ENCODE data around the gene SLC44A2. TPM values are rescaled to one million over a fixed set of nuclear protein-coding genes. Genes with fewer than 3 reads are reported as not detected.

Gene SLC44A2
- total and polyA plus RNA-seq, 2 of the 13 experiments (the other 11 are each of a cell fraction or from before 2014, with no cell fraction given) = 2.4 to 5.6 TPM

- TF ChIP-seq, protein P1, sequence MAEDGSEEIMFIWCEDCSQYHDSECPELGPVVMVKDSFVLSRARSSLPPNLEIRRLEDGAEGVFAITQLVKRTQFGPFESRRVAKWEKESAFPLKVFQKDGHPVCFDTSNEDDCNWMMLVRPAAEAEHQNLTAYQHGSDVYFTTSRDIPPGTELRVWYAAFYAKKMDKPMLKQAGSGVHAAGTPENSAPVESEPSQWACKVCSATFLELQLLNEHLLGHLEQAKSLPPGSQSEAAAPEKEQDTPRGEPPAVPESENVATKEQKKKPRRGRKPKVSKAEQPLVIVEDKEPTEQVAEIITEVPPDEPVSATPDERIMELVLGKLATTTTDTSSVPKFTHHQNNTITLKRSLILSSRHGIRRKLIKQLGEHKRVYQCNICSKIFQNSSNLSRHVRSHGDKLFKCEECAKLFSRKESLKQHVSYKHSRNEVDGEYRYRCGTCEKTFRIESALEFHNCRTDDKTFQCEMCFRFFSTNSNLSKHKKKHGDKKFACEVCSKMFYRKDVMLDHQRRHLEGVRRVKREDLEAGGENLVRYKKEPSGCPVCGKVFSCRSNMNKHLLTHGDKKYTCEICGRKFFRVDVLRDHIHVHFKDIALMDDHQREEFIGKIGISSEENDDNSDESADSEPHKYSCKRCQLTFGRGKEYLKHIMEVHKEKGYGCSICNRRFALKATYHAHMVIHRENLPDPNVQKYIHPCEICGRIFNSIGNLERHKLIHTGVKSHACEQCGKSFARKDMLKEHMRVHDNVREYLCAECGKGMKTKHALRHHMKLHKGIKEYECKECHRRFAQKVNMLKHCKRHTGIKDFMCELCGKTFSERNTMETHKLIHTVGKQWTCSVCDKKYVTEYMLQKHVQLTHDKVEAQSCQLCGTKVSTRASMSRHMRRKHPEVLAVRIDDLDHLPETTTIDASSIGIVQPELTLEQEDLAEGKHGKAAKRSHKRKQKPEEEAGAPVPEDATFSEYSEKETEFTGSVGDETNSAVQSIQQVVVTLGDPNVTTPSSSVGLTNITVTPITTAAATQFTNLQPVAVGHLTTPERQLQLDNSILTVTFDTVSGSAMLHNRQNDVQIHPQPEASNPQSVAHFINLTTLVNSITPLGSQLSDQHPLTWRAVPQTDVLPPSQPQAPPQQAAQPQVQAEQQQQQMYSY (CRISPR knock-in tag; IDR thresholded peaks at IDR 0.05) = no peak
- TF ChIP-seq HNRNPL (IDR thresholded peaks at IDR 0.05; ENCODE audit: low read depth, low read length) (0 out of 2 replicates have a peak, but pooled peaks have one; percentile 44), ZNF564 (CRISPR knock-in tag; IDR thresholded peaks at IDR 0.05) (0 out of 2 replicates have a peak, but pooled peaks have one; percentile 10), ZNF501 (CRISPR knock-in tag; IDR thresholded peaks at IDR 0.05) (0 out of 2 replicates have a peak, but pooled peaks have one; percentile 10), TGIF2 (CRISPR knock-in tag; IDR thresholded peaks at IDR 0.05) (peak; percentile 3; the same call in 1 of the 2 replicates), NRL (CRISPR knock-in tag; IDR thresholded peaks at IDR 0.05; ENCODE audit: borderline replicate concordance) (peak; percentile 59), ZNF33B (CRISPR knock-in tag; IDR thresholded peaks at IDR 0.05) (0 out of 2 replicates have a peak, but pooled peaks have one; percentile 15), ZNF503 (CRISPR knock-in tag; IDR thresholded peaks at IDR 0.05) (0 out of 2 replicates have a peak, but pooled peaks have one; percentile 9), ZNF883 (CRISPR knock-in tag; IDR thresholded peaks at IDR 0.05; ENCODE audit: not compliant biosample characterization) (peak; percentile 58), TBP (CRISPR knock-in tag; IDR thresholded peaks at IDR 0.05) (no peak), CTCF (CRISPR knock-in tag; IDR thresholded peaks at IDR 0.05) (no peak), THYN1 (CRISPR knock-in tag; IDR thresholded peaks at IDR 0.05; ENCODE audit: borderline replicate concordance, low read depth) (0 out of 2 replicates have a peak, but pooled peaks have one; percentile 46), MBNL3 (CRISPR knock-in tag; conservative IDR thresholded peaks at IDR 0.05) (no peak), GTF3A (CRISPR knock-in tag; conservative IDR thresholded peaks at IDR 0.05) (peak; percentile 78; the same call in 1 of the 2 replicates)
- TF ChIP-seq, protein P2, sequence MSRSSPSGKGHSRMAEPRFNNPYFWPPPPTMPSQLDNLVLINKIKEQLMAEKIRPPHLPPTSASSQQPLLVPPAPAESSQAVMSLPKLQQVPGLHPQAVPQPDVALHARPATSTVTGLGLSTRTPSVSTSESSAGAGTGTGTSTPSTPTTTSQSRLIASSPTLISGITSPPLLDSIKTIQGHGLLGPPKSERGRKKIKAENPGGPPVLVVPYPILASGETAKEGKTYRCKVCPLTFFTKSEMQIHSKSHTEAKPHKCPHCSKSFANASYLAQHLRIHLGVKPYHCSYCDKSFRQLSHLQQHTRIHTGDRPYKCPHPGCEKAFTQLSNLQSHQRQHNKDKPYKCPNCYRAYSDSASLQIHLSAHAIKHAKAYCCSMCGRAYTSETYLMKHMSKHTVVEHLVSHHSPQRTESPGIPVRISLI (CRISPR knock-in tag; IDR thresholded peaks at IDR 0.05; ENCODE audit: borderline replicate concordance) = no peak
Observed at GRCh38 chr19:10653482-10653731, 28.1 kb downstream of the SLC44A2 start (continued).

All from HepG2 (cell line).